Endothelial cell of umbilical vein (primary cell): ENCODE results near the gene TIGD7.

Experiments used
- CTCF ChIP-seq, 2 donors: IDR thresholded peaks; 1 replicate in 1 of 2; 2 replicates in 1 of 2; pipeline ENCODE4 v1.5.1; 2011; ENCODE audit warnings: low read length in 2 of 2, mild to moderate bottlenecking in 2 of 2, moderate library complexity in 2 of 2, control low read depth in 1 of 2, inconsistent platforms in 1 of 2, low read depth in 1 of 2; ENCODE audit not compliant: insufficient read depth in 1 of 2; ENCODE audit errors: extremely low read depth in 1 of 2
- EZH2 ChIP-seq: IDR thresholded peaks from 2 replicates; pipeline ENCODE4 v1.6.1; 2012; ENCODE audit warnings: borderline replicate concordance, low read depth, mild to moderate bottlenecking, moderate library complexity, low read length, inconsistent platforms; ENCODE audit not compliant: severe bottlenecking
- MAX ChIP-seq: IDR thresholded peaks from 2 replicates; pipeline ENCODE4 v1.6.1; 2011; ENCODE audit not compliant: insufficient read depth, insufficient read length
- MYC ChIP-seq: IDR thresholded peaks from one replicate; pipeline ENCODE4 v1.6.1; 2011; ENCODE audit warnings: mild to moderate bottlenecking, low read depth, low read length
- POLR2A ChIP-seq: IDR thresholded peaks from 2 replicates; pipeline ENCODE4 v1.6.1; 2012; ENCODE audit warnings: low read depth, mild to moderate bottlenecking, control low read depth, low read length
- POLR2AphosphoS5 ChIP-seq: IDR thresholded peaks from 2 replicates; pipeline ENCODE4 v1.6.1; 2012; ENCODE audit warnings: low read depth, mild to moderate bottlenecking, control low read depth, low read length, moderate library complexity; ENCODE audit not compliant: insufficient read depth

- peak; percentile 92 for TF ChIP-seq POLR2A
- peak in 1 of 2 donors; percentile 16 for TF ChIP-seq CTCF (IDR thresholded peaks at IDR 0.05; ENCODE audit: extremely low read depth in 1 of 2, insufficient read depth in 1 of 2, low read depth in 1 of 2, low read length in 2 of 2)
- TF ChIP-seq MAX: peak; percentile 95
- TF ChIP-seq EZH2: no peak
- TF ChIP-seq MYC: peak; percentile 78
- peak; percentile 90 for TF ChIP-seq POLR2AphosphoS5
Observed at GRCh38 chr16:3264137-3265036, 40.8 kb downstream of the TIGD7 start.
